AG08396 (cell line): ENCODE measurements around the gene DUSP22.
"Not testable (repeated sequence)": the region's sequence is repeated elsewhere in the genome, so short reads cannot be mapped to it uniquely, and the experiment has no call there.

Source experiments
- DNase-seq: peaks from one replicate; pipeline ENCODE4 v3.0.0; 2012; ENCODE audit warnings: low spot score, mixed read lengths

Gene DUSP22, protein sequence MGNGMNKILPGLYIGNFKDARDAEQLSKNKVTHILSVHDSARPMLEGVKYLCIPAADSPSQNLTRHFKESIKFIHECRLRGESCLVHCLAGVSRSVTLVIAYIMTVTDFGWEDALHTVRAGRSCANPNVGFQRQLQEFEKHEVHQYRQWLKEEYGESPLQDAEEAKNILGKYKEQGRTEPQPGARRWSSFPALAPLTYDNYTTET

DNA sequence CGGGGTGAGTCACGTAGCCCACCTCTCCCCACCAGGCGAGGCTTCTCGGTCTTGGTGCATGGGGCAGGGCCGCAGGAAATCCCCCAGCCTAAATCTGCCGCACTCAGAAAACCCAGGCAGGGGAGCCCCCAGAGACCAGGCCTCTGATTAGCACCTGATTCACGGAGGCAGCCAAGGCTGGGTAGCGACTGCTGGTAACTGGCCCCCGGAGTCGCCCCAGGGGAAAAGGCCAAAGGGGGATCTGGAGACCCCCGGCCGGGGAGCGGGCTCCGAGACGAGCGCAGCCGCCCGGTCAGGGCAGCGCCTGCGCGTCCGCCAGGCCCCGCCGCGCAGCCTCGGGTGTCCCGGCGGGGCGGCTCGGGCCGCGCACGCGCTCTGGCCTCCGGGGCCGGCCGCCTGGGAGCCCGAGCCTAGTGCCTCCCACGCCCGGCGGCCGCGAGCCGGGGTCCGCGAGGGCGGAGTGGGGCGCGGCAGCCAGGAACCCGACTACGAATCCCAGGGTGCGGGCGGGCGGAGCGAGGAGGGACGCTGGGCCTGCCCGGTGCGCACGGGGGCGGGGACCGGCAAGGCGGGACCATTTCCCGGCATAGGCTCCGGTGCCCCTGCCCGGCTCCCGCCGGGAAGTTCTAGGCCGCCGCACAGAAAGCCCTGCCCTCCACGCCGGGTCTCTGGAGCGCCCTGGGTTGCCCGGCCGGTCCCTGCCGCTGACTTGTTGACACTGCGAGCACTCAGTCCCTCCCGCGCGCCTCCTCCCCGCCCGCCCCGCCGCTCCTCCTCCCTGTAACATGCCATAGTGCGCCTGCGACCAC lies at the start of gene DUSP22:
Gene DUSP22, plus strand, starts transcription at position 791 of the 809 bp plus-strand sequence. CDS start 53 bp downstream, outside the sequence.
- DNase-seq: peak; percentile 100

DNA sequence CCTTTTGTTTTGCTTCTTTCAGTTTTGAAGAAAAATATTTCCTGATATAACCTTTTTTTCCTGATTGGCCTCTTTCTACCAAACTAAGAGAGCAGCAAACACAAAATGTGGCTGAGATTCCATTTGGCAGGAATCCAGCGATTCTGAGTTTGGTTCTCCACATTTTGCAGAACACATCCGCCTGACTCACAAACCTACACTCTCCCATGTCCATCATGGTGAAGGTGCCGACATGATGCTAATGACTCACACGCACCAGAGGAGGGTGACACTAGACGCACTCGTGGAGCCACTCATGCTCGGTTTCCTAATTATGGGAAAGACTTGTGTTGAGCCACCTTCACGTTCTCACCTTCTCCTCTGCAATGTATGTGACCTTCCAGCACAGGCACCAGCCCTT lies 45.9 kb upstream of the DUSP22 start:
- DNase-seq: no peak

DNA sequence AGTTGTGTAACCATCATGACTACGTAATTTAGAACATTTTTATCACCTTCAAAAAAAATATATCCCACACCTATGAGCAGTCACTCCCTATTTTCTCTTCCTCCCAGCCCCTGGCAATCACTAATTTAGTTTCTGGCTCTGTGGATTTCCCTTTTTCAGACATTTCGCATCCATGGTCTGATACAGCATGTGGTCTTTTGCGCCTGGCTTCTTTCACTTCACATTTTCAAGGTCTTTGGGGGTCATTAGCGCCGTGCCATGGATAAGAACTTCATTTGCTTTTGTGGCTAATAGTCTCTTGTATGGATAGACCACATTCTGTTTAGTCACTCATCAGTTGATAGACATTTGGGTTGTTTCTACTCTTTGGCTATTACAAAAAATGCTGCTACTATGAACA lies 44.9 kb upstream of the DUSP22 start:
- DNase-seq: no peak

DNA sequence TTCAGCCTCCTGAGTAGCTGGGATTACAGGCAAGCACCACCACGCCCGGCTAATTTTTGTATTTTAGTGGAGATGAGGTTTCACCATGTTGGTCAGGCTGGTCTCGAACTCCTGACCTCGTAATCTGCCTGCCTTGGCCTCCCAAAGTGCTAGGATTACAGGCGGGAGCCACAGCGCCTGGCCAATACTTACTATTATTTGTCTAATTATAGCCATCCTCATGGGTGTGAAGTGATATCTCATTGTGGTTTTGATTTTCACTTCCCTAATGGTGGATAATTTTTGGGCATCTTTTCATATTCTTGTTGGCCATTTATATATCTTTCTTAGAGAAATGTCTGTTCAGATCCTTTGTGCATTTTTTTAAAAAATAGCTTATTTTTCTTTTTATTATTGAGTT lies 44.2 kb upstream of the DUSP22 start:
- DNase-seq: not testable (repeated sequence)

DNA sequence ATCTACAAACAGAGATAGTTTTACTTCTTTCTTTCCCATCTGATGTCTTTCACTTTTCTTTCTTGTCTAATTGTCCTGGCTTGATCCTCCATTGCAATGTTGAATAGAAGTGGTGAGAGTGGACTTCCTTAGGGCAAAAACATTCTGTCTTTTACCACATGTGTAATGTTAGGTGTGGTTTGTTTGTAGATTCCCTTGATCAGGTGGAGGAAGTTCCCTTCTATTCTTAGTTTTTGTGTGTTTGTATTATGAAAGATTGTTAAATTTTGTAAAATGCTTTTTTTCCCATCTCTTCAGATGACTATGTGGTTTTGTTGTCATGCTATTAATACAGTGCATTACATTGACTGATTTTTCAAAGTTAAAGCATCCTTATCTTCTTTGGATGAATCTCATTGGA lies 41.6 kb upstream of the DUSP22 start:
- DNase-seq: no peak

DNA sequence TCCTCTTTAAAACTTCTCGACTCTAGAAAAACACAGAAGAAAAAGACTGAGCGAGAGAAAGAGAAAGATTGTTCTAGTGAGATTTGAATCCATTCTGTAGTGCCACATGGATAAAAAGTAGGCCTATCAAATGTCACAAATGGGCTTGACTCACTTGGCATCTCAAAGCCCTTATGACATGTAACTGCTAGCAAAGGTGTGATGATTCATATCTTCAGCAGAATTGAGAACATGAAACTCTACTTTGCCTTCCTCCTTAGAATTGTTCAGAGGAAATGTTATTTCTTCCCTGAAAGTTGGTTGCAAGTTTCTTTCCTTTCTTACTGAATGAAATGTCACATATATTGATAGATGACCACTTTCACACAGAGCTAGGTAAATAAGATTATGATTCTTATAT lies 40.4 kb upstream of the DUSP22 start:
- DNase-seq: no peak

DNA sequence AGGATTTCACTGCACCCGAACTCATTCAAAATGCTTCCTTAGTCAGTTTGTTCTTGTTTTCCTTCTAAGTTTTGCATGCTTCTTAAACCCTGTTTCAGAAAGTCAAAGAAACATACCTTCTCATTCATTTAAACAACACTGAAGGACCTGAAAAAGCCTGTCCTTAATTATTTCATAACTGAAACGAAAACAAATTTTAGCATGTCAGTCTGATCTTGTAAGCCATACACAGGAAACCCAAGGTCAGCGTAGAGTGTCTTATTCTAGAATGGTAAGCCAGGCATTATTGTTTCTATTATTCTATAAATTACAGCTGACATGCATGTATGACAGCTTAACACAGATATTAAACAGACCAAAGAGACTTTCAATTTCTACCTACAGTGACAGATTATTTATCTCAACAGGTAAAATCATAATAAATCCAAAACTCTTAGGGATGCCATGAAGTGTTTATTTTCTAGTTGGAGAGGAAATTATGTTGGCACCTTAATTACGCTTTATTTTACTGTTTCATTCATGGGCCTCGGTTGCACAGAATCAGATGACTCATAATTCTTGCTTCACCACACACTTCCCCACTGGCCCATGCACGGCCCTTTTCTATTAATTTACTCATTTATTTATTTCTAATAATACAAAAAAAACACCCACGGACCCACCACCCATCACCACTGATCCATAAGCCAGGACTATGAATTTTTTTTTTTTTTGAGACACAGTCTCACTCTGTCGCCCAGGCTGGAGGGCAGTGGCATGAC lies 39.3 kb upstream of the DUSP22 start:
- DNase-seq: no peak

DNA sequence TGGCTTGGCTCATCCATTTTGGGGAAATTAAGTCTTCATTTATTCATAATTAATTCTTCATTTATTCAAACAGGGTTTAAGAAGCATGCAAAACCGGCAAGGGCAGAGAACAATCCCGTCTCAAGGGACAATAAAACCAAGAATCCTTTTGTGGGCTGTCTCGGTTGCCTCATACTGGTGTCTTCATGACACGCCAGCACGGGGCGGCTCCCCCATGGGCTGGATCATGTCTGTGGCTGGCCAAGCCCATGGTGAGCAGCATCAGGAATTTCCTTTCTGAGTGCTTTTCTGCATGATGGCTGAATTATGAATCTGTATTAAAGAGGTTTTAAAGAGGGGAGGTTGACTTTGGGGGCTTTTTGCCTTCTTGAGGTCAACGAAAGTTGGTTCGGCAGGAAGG lies 38.3 kb upstream of the DUSP22 start:
- DNase-seq: no peak

DNA sequence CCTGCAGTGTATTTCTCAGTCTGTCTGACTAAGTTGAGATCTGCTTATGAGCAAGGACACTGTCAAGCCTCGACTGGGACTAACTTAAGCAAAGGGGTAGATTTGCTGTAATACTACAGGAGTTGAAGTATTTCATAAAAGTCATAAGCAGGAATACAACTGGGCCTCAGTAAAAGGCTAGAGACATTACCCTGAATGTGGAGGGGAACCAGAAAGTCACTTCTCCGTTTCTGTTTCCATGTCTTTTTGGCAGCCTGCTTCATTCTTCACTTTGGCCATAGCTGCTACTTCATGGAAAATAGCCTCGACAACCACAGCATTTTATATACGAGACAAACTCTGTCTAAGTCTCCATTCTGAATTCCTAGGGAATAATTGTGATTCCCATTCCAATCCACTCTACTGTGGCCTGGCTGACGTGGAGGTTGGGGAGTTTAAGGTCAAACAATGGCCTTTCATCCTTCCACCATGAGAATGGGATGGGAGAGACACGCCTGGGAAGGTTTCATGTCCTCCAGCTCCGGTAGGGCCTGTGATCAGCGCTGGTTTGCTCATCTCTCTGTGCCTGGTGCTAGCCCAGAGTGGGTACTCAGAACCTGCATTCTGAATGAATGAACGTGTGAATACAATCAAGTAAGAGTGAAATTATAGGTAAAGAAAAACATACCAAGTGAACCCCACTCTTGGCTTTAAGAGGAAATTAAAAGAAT lies 37.1 kb upstream of the DUSP22 start:
- no peak for DNase-seq

DNA sequence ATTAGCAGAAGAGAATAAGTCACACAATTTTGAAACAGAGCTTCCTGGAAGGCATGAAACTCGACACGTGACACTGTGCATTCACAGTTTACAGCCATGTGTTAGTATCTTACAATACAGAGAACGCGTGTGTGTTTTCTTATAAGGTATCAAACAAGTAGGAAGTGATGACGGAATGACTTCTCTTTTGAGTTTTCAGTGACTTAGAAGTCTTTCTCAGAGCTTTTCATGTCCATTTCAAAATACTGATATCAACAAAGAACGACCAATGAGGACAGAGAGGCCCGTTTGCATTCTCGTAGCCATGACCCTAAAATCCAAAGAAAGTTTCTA lies 36.6 kb upstream of the DUSP22 start:
- DNase-seq: no peak

DNA sequence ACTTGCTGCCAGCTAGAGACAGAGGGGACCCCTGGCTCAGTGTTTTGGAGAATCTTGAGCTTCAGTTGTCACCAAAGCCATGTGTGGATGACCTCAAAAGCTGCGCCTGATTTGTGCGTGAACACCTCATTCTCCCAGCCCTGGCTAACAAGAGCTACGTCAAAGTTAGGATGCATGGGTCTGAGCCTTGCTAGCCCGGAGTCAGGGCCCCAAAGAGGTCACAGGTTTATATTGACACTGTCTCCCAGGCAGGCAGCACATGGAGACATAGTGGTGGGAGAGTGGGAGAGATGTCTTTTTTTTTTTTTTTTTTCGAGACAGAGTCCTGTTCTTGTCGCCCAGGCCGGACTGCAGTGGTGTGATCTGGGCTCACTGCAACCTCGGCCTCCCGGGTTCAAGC lies 36.1 kb upstream of the DUSP22 start:
- DNase-seq: no peak

DNA sequence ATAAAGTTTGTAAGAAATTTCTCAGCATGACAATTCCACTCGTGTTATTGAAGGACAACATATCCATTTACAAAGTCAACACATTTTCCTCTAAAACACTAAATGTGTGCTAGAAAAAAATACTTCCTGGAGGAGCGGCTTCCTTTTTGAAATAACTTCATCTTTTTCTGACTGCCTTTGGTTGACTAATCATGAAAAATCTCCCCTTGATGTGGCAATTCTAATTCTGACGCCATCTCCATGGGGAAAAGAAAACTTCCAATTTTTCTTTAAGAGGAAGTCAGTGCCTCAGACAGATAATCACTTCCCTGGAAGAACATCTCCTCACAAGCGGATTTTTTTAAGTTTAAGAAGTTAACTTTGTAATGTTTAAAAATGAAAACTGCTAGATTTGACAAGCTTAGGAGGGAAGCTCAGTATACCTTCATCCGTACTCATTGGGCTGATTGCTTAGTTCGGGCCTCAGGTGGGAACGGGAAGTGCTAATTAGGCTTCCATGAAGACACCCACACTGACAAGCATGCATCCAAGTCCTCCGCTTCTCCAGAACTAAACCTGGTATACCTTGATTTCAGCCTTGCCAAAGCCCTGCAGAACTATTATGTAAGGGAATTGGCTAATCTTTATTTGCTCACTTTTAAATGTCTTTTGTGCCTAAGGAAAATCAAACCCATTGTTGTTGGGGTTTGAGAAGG lies 35.1 kb upstream of the DUSP22 start:
- no peak for DNase-seq

DNA sequence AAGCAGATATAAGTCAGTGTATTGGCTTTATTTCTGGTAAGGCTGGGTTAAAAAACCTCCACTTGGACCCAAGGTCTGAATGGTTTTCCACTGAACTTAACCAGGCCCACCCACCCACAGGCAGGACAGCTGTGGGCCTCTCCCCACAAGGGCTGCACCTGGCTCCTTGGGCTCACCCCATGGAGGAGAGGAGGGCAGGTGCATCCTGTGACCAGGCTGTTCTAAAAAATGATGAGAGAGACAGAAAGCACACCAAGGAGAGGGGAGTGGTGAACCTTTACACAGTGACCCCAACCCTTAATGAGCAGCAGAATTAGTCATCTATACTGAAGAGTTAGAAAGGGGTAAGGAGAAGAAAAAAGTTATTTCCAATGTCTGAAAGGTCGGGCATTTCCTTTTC lies 34.5 kb upstream of the DUSP22 start:
- no peak for DNase-seq

DNA sequence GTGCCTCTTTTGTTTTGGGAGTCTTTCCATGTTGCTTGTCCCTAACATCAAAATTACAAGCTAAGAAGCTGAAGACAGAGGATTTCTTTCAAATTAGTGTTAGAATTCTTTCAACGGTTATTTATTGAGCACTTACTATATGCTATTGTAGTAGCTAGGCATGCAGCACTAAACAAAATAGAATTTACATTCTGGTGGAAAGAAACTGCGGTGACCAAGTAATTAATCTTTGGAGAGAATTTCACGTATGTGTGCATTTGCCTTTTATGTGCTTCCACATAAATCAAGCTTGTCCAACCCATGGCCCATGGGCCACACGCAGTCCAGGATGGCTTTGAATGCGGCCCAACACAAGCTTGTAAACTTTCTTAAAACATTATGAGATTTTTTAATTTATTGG lies 33.0 kb upstream of the DUSP22 start:
- DNase-seq: no peak

DNA sequence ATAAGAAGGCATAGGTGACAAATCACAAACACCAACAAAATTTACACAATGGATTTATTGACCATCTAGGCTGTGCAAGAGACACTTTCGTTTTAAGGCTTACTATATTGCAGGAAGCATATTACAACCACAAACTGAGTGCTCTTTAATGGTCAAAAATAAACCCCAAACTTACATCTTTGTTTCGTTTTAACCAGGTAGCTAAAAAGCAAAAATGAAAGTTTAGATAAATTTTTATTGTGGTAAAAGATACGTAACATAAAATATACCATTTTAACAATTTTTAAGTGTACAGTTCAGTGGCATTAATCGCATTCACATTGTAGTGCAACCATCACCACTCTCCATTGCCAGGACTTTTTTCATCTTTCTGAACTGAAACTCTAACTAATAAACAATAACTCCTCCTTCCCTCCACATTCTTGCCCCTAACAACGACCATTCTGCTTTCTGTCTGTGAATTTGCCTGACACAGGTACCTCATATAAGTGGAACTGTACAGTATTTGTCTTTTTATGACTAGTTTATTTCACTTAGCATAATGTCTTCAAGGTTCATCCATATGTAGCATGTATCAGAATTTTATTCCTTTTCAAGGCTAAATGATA lies 32.3 kb upstream of the DUSP22 start:
- DNase-seq: no peak

DNA sequence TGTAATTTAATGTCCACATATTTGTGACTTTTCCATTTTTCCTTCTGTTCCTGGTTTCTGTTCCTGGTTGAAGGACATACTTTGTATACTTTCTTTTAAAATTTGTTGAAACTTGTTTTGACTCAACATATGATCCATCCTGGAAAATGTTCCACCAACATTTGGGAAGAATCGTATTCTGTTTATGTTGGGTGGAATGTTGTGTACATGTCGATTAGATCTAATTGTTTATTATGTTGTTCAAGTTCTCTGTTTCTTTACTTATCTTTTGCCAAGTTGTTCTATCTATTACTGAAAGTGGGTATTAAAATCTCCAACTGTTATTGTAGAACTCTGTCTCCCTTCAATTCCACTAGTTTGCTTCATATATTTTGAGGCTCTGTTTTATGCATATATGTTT lies 27.7 kb upstream of the DUSP22 start:
- no peak for DNase-seq

DNA sequence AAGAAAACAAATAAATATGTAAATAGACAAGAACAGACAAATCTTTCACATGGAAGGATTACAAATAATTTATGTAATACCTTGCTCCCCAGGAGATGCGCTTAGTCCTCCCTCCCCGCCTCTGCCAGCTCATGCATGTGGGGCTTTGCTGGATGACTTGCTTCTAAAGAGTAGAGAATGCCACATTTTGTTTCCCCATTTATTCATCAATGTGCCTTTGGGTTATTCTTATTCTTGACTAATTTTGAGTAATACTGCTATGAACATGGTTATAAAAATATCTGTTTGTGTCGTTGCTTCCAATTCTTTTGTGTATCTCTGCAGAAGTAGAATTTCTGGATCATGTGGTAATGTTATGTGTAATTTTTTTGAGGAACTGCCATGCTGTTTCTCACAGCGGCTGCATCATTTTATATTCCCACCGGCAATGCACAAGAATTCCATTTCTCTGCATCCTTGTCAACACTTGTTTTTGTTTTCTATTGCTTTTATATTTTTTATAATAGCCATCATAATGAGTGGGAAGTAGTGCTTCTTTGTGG lies 23.8 kb upstream of the DUSP22 start:
- DNase-seq: no peak

DNA sequence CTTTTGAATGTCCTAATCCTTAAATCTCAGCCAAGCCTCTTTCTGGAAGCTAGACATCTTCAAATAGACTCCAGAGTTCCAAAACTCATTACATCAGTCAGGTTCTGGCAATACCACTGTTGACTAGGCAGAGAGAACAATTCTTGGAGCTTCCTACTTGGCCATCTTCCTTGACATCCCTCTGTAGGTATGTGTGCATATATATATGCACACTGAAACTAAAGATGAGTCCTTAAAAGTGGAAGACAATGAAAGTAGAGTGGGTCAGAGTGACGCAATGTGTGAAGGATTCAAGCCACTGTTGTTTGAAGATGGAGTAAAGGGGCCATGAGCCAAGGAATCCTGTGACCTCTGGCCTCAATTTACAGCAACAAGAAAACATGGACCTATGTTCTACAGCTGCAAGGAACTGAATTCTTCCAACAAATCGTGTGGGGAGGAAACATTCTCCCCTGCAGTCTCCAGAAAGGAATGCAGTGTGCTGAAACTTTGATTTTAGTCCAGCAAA lies 18.7 kb upstream of the DUSP22 start:
- DNase-seq: no peak

DNA sequence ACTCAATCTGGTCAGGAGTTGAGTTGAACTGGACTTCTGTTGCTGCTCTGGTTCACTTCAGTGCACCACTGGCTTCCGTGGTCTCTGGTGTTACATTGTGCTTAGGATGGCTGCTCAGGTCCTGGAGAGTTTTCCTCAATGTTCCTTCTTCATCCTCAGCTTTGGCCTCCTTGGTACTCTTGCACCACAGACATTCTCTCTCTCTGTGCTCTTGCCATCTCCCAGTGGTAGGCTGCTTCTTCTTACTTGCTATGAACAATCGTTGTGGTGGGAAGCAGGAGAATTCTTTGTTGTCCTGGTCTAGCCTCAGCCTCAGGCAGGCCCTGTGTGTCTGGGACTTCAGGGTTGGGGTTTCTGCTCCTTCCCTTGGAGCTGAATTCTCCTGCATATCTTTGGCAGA lies 14.5 kb upstream of the DUSP22 start:
- DNase-seq: no peak

DNA sequence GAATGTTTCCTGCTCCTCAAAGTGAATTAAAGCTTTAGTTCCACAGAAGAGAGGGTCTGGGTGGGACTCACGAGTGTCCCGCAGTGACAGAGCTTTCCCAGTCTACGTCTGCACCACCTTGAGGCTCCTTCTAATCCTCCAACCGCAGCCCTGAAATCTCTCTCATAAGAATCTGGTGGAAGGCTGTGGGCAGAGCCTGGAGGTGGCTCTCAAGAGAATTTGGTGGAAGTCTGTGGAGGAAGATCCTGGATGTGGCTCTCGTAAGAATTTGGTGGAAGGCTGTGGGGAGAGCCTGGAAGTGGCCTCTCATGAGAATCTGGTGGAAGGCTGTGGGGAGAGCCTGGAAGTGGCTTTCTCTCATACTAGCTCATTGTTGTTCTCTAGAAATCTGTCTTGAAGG lies 13.8 kb upstream of the DUSP22 start:
- no peak for DNase-seq
